ENCODE results near the gene BAG3. TPM values are rescaled to one million over a fixed set of nuclear protein-coding genes. Genes with fewer than 3 reads are reported as not detected.

BAG3 gene
- total and polyA plus RNA-seq, 9 of the 15 experiments (the other 6 are each of a cell fraction or from before 2014, with no cell fraction given): 2.6 to 27.4 (median 7.2) TPM

GRCh38 chr10:119688033-119688508 lies 36.9 kb downstream of the BAG3 start (continued):
- TF ChIP-seq PKNOX1 (IDR thresholded peaks at IDR 0.05) (0 out of 2 replicates have a peak, but pooled peaks have one; percentile 5), ATF7 (IDR thresholded peaks at IDR 0.05) (no peak; the same call in 1 of the 2 replicates), ZNF3 (CRISPR knock-in tag; IDR thresholded peaks at IDR 0.05) (no peak), FOXK1 (CRISPR knock-in tag; IDR thresholded peaks at IDR 0.05; ENCODE audit: borderline replicate concordance) (no peak), FOXA1 (IDR thresholded peaks at IDR 0.05; ENCODE audit: borderline replicate concordance) (no peak), NR4A1 (CRISPR knock-in tag; IDR thresholded peaks at IDR 0.05) (peak; percentile 71; the same call in 1 of the 2 replicates), NR4A1 (tag; IDR thresholded peaks at IDR 0.05) (peak; percentile 95), DEAF1 (CRISPR knock-in tag; IDR thresholded peaks at IDR 0.05) (peak; percentile 43), ZNF232 (CRISPR knock-in tag; IDR thresholded peaks at IDR 0.05) (no peak), MCM7 (IDR thresholded peaks at IDR 0.05) (no peak), ZNF184 (CRISPR knock-in tag; IDR thresholded peaks at IDR 0.05) (no peak), ETV6 (IDR thresholded peaks at IDR 0.05; ENCODE audit: borderline replicate concordance in 1 of 2, low read depth in 2 of 2, low read length in 1 of 2) (no peak), ETV6 (CRISPR knock-in tag; IDR thresholded peaks at IDR 0.05; ENCODE audit: borderline replicate concordance) (no peak), HLTF (IDR thresholded peaks at IDR 0.05) (no peak), ZNF239 (CRISPR knock-in tag; IDR thresholded peaks at IDR 0.05) (peak; percentile 84), ZZZ3 (IDR thresholded peaks at IDR 0.05) (no peak), POU5F1 (IDR thresholded peaks at IDR 0.05; ENCODE audit: borderline replicate concordance, low read depth, low read length, partially characterized antibody) (no peak), BACH1 (tag; IDR thresholded peaks at IDR 0.05) (peak; percentile 85), EP400 (IDR thresholded peaks at IDR 0.05) (no peak), ATF4 (CRISPR knock-in tag; IDR thresholded peaks at IDR 0.05) (0 out of 2 replicates have a peak, but pooled peaks have one; percentile 57), IRF1 (CRISPR knock-in tag; IDR thresholded peaks at IDR 0.05; ENCODE audit: borderline replicate concordance) (no peak), NR1H2 (CRISPR knock-in tag; IDR thresholded peaks at IDR 0.05) (no peak), MTA3 (IDR thresholded peaks at IDR 0.05; ENCODE audit: borderline replicate concordance) (no peak), MTA2 (IDR thresholded peaks at IDR 0.05; ENCODE audit: low read depth) (no peak), ZNF324 (CRISPR knock-in tag; IDR thresholded peaks at IDR 0.05) (peak; percentile 51; the same call in 1 of the 2 replicates)
- TF ChIP-seq, protein P1, sequence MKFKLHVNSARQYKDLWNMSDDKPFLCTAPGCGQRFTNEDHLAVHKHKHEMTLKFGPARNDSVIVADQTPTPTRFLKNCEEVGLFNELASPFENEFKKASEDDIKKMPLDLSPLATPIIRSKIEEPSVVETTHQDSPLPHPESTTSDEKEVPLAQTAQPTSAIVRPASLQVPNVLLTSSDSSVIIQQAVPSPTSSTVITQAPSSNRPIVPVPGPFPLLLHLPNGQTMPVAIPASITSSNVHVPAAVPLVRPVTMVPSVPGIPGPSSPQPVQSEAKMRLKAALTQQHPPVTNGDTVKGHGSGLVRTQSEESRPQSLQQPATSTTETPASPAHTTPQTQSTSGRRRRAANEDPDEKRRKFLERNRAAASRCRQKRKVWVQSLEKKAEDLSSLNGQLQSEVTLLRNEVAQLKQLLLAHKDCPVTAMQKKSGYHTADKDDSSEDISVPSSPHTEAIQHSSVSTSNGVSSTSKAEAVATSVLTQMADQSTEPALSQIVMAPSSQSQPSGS (CRISPR knock-in tag; IDR thresholded peaks at IDR 0.05): no peak
